Activated CD8-positive, alpha-beta T cell treated with anti-CD3 and anti-CD28 coated beads for 36 hours (primary cell): ENCODE results near the gene ENAH. TPM values are rescaled to one million over a fixed set of nuclear protein-coding genes. Genes with fewer than 3 reads are reported as not detected.
"Not testable (repeated sequence)": the region's sequence is repeated elsewhere in the genome, so short reads cannot be mapped to it uniquely, and the experiment has no call there.

Experiments used
- ATAC-seq: fragments of 200-7000 bp; cut with Tn5 transposase; one replicate; pipeline ENCODE4 v1.10.0; 2021; ENCODE audit warnings: mild to moderate bottlenecking, moderate library complexity
- CTCF ChIA-PET: fragments of 350-600 bp; sonication (Branson Sonifier 250); formaldehyde crosslinking; loops from one replicate; lab custom pipeline; 2021; ENCODE audit warnings: antibody characterized with exemption; lab: Charles Lee
- POLR2A ChIA-PET: fragments of 350-600 bp; sonication (Branson Sonifier 250); formaldehyde crosslinking; loops from one replicate; lab custom pipeline; 2021; ENCODE audit warnings: antibody characterized with exemption; lab: Charles Lee
- DNase-seq: peaks from one replicate; pipeline ENCODE4 v3.0.0-alpha.2; 2020
- H3K27ac Mint-ChIP-seq: one replicate; pipeline ENCODE4 v1.8.0; 2021; ENCODE audit warnings: mild to moderate bottlenecking, mixed read lengths
- H3K27me3 Mint-ChIP-seq: one replicate; pipeline ENCODE4 v1.8.0; 2021; ENCODE audit warnings: mixed read lengths
- H3K36me3 Mint-ChIP-seq: one replicate; pipeline ENCODE4 v1.8.0; 2021; ENCODE audit warnings: low read depth, mixed read lengths
- H3K4me1 Mint-ChIP-seq: one replicate; pipeline ENCODE4 v1.8.0; 2021; ENCODE audit warnings: low read depth, mixed read lengths
- H3K4me3 Mint-ChIP-seq: one replicate; pipeline ENCODE4 v1.8.0; 2021; ENCODE audit warnings: mild to moderate bottlenecking, moderate library complexity, mixed read lengths
- H3K9me3 Mint-ChIP-seq: one replicate; pipeline ENCODE4 v1.8.0; 2021; ENCODE audit warnings: mixed read lengths
- CTCF ChIP-seq: fragments of 200-600 bp; IDR thresholded peaks from one replicate; pipeline ENCODE4 v1.8.0; 2022; ENCODE audit warnings: antibody characterized with exemption, mild to moderate bottlenecking
- intact Hi-C: fragments of 100-400 bp; cut with micrococcal nuclease; formaldehyde crosslinking; loops from one replicate; pipeline ENCODE4 v1.10.0; 2022
- total RNA-seq, 2 experiments: library from RNA; stranded (reverse); gene quantifications; one replicate each; pipeline ENCODE4 v1.2.3, GENCODE V29; 2021

Gene ENAH
- total RNA-seq, 2 experiments from 2014 or later = 0.51 to 0.65 TPM

GRCh38 chr1:225520587-225521227 is 132.2 kb downstream of the ENAH start:
- no peaks in the 10 kb centered on the region for H3K27me3 Mint-ChIP-seq
- H3K4me1 Mint-ChIP-seq = no peaks in the 10 kb centered on the region
- DNase-seq (no peak), ATAC-seq (no peak)
- no peaks in the 10 kb centered on the region for H3K36me3 Mint-ChIP-seq
- intact Hi-C loops = no loop called here
- TF ChIP-seq CTCF = no peak
- POLR2A ChIA-PET = no interaction called here
- H3K27ac Mint-ChIP-seq = no peak overlapping the region
- CTCF ChIA-PET = no interaction called here
- no peak overlapping the region for H3K4me3 Mint-ChIP-seq
- no peaks in the 10 kb centered on the region for H3K9me3 Mint-ChIP-seq

DNA sequence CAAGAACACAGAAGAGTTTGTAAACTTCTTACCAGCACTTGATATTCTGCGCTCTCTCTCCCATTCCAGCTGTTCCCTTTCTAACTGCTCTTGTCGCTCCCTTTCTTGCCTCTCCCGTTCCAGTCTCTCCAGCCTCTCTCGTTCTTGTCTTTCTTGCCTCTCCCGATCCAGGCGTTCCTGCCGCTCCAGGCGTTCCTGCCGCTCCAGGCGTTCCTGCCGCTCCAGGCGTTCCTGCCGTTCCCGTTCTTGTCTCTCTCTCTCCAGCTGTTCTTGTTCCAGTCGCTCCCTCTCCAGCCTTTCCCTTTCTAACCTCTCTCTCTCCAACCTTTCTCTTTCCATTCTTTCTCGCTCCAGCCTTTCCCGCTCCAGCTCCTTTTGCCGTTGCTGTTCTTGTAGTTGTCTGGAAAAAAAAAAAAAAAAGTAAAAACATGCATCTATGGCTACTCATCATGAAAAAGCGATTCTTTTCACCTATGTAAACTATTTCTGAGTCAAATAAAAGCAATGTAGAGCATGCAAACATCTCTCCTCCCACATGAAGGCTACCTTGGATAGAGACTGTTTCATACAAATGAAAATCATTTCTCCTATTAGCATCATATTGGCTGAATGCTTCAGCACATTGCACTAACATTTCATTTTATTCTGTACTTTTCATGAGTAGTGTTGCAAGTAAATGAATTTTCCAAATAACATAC is 133.6 kb downstream of the ENAH start:
- ChIA-PET POLR2A (interaction anchor here (0.5 kb wide), 1 partner anchor 299 kb away, joined by 3 read pairs; no protein-coding TSS in a partner anchor), CTCF (interaction anchor here (1.4 to 1.6 kb wide), 2 partner anchors 38 to 45 kb away, joined by 4 to 5 read pairs; no protein-coding TSS in a partner anchor)
- no peaks in the 10 kb centered on the region for H3K27me3 Mint-ChIP-seq
- no peak overlapping the region for H3K27ac Mint-ChIP-seq
- H3K9me3 Mint-ChIP-seq = no peaks in the 10 kb centered on the region
- DNase-seq (no peak), ATAC-seq (no peak)
- H3K4me3 Mint-ChIP-seq = no peak overlapping the region
- H3K36me3 Mint-ChIP-seq = no peaks in the 10 kb centered on the region
- H3K4me1 Mint-ChIP-seq = no peaks in the 10 kb centered on the region
- TF ChIP-seq CTCF = no peak
- intact Hi-C loops = no loop called here

DNA sequence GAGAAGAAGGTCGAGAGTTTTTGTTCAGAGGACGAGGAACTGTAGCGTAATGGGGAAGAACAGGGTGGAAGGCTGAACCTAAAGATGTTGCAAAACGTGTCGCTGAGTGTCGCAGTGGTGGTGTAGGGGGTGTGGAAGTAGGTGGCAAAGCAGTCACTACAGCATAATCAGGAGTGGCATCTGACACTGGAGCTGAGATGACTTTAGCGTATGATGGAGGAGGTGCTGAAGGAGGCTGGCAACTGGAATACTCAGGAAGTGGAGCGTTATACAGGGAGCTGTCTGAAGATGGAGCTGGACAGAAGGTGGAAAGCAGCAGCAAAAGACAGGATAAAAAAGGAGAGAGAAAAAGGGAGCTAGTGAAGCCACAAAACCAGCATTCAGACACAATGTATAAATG is 135.2 kb downstream of the ENAH start:
- ChIA-PET CTCF (interaction anchor here (1.1 to 1.7 kb wide), 3 partner anchors 28 to 43 kb away, joined by 3 to 5 read pairs (median 5); no protein-coding TSS in a partner anchor), POLR2A (no interaction called here)
- intact Hi-C loops = no loop called here
- Mint-ChIP-seq H3K27me3 (no peaks in the 10 kb centered on the region), H3K4me1 (no peaks in the 10 kb centered on the region), H3K36me3 (no peaks in the 10 kb centered on the region), H3K9me3 (no peaks in the 10 kb centered on the region), H3K4me3 (no peak overlapping the region), H3K27ac (no peak overlapping the region)
- no peak for ATAC-seq
- no peak for DNase-seq
- no peak for TF ChIP-seq CTCF

DNA sequence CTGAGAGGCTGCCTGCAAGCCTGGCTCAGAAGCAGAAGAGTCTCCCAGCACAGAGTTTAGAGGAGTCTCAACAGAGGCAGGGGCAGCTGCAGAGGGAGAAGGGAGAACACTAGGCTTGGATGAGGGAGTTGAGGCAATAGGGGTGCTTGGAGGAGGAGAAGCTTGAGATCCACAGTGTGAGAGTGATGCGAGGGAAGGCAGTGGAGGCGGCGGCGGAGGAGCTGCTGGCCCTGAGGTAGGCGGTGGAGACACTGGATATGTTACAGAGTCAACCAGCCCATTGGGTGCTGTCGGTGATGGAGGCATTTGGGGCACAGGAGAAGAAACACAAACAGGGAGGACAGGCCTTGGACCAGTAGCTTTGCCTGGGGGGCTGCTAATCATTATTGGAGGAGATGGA is 135.7 kb downstream of the ENAH start:
- no peak overlapping the region for H3K27ac Mint-ChIP-seq
- TF ChIP-seq CTCF = no peak
- POLR2A ChIA-PET = no interaction called here
- H3K36me3 Mint-ChIP-seq = no peaks in the 10 kb centered on the region
- DNase-seq (no peak), ATAC-seq (no peak)
- no peak overlapping the region for H3K4me3 Mint-ChIP-seq
- no peaks in the 10 kb centered on the region for H3K27me3 Mint-ChIP-seq
- CTCF ChIA-PET = interaction anchor here (1.7 kb wide), 1 partner anchor 43 kb away, joined by 5 read pairs; no protein-coding TSS in a partner anchor
- H3K9me3 Mint-ChIP-seq = no peaks in the 10 kb centered on the region
- H3K4me1 Mint-ChIP-seq = no peaks in the 10 kb centered on the region
- intact Hi-C loops = no loop called here

GRCh38 chr1:225514671-225515081 is 138.2 kb downstream of the ENAH start:
- H3K27me3 Mint-ChIP-seq = peaks cover 3% of the 10 kb centered on the region
- H3K4me1 Mint-ChIP-seq = peaks cover 2% of the 10 kb centered on the region
- no peaks in the 10 kb centered on the region for H3K36me3 Mint-ChIP-seq
- DNase-seq (no peak), ATAC-seq (no peak)
- H3K9me3 Mint-ChIP-seq = no peaks in the 10 kb centered on the region
- POLR2A ChIA-PET = no interaction called here
- intact Hi-C loops = no loop called here
- no peak overlapping the region for H3K4me3 Mint-ChIP-seq
- CTCF ChIA-PET = no interaction called here
- no peak overlapping the region for H3K27ac Mint-ChIP-seq
- no peak for TF ChIP-seq CTCF

- H3K27ac Mint-ChIP-seq, H3K27me3 Mint-ChIP-seq, DNase-seq, CTCF ChIA-PET, intact Hi-C loops, POLR2A ChIA-PET, ATAC-seq, H3K9me3 Mint-ChIP-seq, H3K4me1 Mint-ChIP-seq, H3K36me3 Mint-ChIP-seq, H3K4me3 Mint-ChIP-seq: not testable (repeated sequence)
Measured at GRCh38 chr1:225513576-225513975, 139.3 kb downstream of the ENAH start.
